OCI-LY3 (cell line): ENCODE data around the gene C11orf97.

Experiments
- H2AFZ ChIP-seq: fragments of 200-600, 300-600 bp; shearing (Covaris generic); 2 replicates; pipeline ENCODE4 v1.6.0; 2014; ENCODE audit warnings: antibody characterized with exemption, low read depth, low read length
- H3K27ac ChIP-seq: fragments of 200-600, 300-600 bp; sonication (generic); 2 replicates; pipeline ENCODE4 v1.5.1; 2014; ENCODE audit warnings: mild to moderate bottlenecking, low read length, moderate library complexity, mixed read lengths
- H3K27me3 ChIP-seq: fragments of 200-600, 300-600 bp; sonication (generic); 2 replicates; pipeline ENCODE4 v1.6.1; 2014; ENCODE audit warnings: low read depth, low read length, mixed read lengths
- H3K36me3 ChIP-seq: fragments of 200-600, 300-600 bp; sonication (generic); replicated peaks from 2 replicates; pipeline ENCODE3; 2014; ENCODE audit warnings: low read depth, low read length, mixed read lengths
- H3K4me1 ChIP-seq: fragments of 300-600, 200-600 bp; sonication (generic); 2 replicates; pipeline ENCODE4 v1.6.1; 2014; ENCODE audit warnings: low read length, mixed read lengths
- H3K4me2 ChIP-seq: fragments of 200-600, 300-600 bp; sonication (generic); 2 replicates; pipeline ENCODE4 v1.6.1; 2014; ENCODE audit warnings: low read length, mixed read lengths
- H3K4me3 ChIP-seq: fragments of 300-600, 200-600 bp; sonication (generic); 2 replicates; pipeline ENCODE4 v1.5.1; 2014; ENCODE audit warnings: antibody characterized with exemption, mild to moderate bottlenecking, low read length, moderate library complexity
- H3K79me2 ChIP-seq: fragments of 300-600, 200-600 bp; shearing (Covaris generic); 2 replicates; pipeline ENCODE4 v1.6.1; 2014; ENCODE audit warnings: mild to moderate bottlenecking, low read length, mixed read lengths
- H3K9ac ChIP-seq: fragments of 300-600, 200-600 bp; shearing (Covaris generic); 2 replicates; pipeline ENCODE4 v1.6.0; 2014; ENCODE audit warnings: mild to moderate bottlenecking, low read length, moderate library complexity
- H3K9me3 ChIP-seq: fragments of 200-600, 300-600 bp; shearing (Covaris generic); 2 replicates; pipeline ENCODE4 v1.6.1; 2014; ENCODE audit warnings: low read length, mixed read lengths; ENCODE audit not compliant: insufficient read depth
- H4K20me1 ChIP-seq: fragments of 200-600, 300-600 bp; sonication (generic); 2 replicates; pipeline ENCODE4 v1.6.1; 2016; ENCODE audit warnings: low read length, mixed read lengths; ENCODE audit not compliant: insufficient read depth
- EZH2phosphoT487 ChIP-seq: fragments of 200-600 bp; shearing (Covaris generic); IDR thresholded peaks from 2 replicates; pipeline ENCODE4 v1.6.1; 2018; ENCODE audit warnings: antibody characterized with exemption, mixed run types, low read depth
- TF ChIP-seq, protein P1 (sequence below): fragments of 200-600, 300-600 bp; sonication (generic); IDR thresholded peaks from 2 replicates; pipeline ENCODE4 v1.5.1; 2014; ENCODE audit warnings: antibody characterized with exemption, low read length, low read depth

C11orf97 gene

DNA sequence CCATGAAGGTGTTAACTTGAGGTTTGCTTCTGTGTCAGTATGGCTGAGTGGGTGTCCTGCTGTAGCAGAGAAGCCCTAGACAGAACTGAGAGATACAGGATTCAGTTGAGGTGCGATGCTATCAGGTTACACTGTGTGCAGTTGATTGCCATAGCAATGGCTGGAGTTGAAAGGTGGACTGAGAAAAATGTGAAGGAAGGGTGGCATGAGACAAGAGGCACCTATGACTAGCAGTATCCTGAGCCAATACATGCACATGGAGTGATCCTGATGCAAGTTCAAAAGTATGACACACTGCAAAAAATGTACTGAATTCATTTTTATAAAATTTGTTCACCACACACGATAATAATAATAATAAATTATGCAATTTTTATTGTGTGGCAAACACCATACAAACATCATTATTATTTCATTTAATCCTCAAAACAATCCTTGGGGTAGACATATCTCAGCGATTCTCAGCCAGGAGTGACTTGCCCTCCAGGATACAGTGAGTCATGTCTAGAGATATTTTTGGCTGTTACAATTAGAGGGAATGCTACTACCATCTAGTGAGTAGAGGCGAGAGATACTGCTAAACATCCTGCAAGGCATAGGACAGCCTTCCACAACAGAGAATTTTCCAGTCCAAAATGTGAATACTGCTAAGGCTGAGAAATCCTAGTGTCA, 51.1 kb downstream of the C11orf97 start:
- no peak for TF ChIP-seq EZH2phosphoT487
- H3K9ac ChIP-seq = no peak overlapping the region
- H2AFZ ChIP-seq = no peak overlapping the region
- no peaks in the 10 kb centered on the region for H3K9me3 ChIP-seq
- H4K20me1 ChIP-seq = no peaks in the 10 kb centered on the region
- H3K27ac ChIP-seq = no peak overlapping the region
- peaks cover 5% of the 10 kb centered on the region for H3K4me1 ChIP-seq
- no peaks in the 10 kb centered on the region for H3K36me3 ChIP-seq
- no peaks in the 10 kb centered on the region for H3K79me2 ChIP-seq
- no peaks in the 10 kb centered on the region for H3K27me3 ChIP-seq
- H3K4me2 ChIP-seq = no peak overlapping the region
- no peak overlapping the region for H3K4me3 ChIP-seq

DNA sequence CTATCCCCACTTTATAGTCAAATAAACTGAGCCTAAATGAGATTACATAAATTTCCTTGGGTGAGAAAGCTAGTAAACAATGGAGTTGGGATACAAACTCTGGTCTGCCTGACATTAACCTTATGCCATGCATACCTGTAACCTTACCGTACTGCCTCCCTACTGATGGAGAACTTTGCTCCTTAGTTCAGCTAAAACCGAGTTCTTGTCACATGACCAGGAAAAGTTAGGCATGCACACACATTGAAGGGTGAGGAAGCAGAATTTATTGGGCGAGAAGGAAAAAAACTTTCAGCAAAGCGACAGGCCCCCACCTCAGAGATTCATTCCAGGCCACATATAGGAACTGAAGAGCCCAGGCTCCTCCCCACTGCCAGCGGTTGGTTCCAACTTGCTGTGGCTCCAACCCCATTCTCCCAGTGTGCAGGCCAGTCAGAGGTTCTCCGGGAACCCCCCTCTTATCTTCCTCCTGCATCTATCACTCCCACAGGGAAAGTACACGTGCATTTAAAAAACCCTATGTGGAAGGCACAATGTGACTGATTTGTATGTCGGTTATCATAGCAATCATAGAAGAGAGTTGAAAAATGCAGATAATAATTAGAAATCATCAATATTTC, 51.7 kb downstream of the C11orf97 start:
- Histone ChIP-seq H3K4me1 (no peaks in the 10 kb centered on the region), H3K27ac (no peak overlapping the region), H3K36me3 (no peaks in the 10 kb centered on the region), H3K9me3 (no peaks in the 10 kb centered on the region), H3K4me2 (no peak overlapping the region), H3K27me3 (no peaks in the 10 kb centered on the region), H3K9ac (no peak overlapping the region), H2AFZ (no peak overlapping the region), H4K20me1 (no peaks in the 10 kb centered on the region), H3K79me2 (no peaks in the 10 kb centered on the region), H3K4me3 (no peak overlapping the region)
- TF ChIP-seq EZH2phosphoT487 = no peak
- TF ChIP-seq, protein P1, sequence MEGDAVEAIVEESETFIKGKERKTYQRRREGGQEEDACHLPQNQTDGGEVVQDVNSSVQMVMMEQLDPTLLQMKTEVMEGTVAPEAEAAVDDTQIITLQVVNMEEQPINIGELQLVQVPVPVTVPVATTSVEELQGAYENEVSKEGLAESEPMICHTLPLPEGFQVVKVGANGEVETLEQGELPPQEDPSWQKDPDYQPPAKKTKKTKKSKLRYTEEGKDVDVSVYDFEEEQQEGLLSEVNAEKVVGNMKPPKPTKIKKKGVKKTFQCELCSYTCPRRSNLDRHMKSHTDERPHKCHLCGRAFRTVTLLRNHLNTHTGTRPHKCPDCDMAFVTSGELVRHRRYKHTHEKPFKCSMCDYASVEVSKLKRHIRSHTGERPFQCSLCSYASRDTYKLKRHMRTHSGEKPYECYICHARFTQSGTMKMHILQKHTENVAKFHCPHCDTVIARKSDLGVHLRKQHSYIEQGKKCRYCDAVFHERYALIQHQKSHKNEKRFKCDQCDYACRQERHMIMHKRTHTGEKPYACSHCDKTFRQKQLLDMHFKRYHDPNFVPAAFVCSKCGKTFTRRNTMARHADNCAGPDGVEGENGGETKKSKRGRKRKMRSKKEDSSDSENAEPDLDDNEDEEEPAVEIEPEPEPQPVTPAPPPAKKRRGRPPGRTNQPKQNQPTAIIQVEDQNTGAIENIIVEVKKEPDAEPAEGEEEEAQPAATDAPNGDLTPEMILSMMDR = no peak

DNA sequence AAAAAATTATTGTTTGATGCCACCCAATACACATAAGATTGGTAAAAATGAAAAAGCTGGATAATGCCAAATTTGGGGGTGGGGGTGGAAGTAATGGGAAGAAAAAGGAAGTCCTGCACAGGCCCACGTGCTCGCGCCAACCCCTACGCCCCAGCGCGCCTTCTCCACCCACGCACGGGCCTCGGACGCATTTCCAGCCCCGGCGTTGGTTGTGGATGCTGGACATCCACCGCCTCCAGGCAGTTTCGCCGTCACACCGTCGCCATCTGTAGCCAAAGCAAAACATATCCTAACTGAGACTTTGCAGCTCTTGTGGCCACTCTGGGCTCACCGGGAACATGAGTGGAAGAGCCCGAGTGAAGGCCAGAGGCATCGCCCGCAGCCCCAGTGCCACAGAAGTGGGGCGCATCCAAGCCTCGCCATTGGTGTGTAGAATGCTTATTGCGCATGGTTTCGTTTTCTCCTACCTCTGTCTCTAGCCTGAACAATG, 55.0 kb downstream of the C11orf97 start, which contains the start of gene PIWIL4:
PIWIL4 (plus strand) TSS at position 188 of the 490 bp plus-strand sequence; CDS start at position 339, 151 bp downstream.
- Histone ChIP-seq H3K36me3 (no peaks in the 10 kb centered on the region), H3K79me2 (no peaks in the 10 kb centered on the region), H4K20me1 (no peaks in the 10 kb centered on the region)

DNA sequence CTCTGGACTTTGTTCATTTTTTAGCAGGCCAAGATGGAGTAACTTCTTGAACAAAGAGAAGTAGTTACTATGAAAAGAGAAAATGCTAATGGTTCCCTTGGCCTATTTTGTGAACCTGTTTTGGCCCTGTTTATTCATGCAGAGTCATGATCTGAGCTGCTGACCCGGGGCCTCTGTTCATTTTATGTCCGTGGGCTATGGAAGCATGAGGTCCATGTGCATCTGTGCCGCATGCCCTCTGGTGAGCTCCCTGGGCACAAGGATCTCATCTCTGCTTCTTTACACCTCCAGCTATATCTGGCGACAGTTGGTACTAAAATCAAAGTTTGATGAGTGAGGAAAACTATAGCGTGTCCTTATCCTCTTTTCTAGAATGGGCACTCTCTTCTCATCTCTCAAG, 55.9 kb downstream of the C11orf97 start:
- Histone ChIP-seq H3K4me2 (no peak overlapping the region), H3K27me3 (no peaks in the 10 kb centered on the region), H3K79me2 (no peaks in the 10 kb centered on the region), H3K27ac (no peak overlapping the region), H4K20me1 (no peaks in the 10 kb centered on the region), H3K4me3 (no peak overlapping the region), H3K4me1 (no peaks in the 10 kb centered on the region), H3K9ac (no peak overlapping the region), H2AFZ (no peak overlapping the region), H3K9me3 (no peaks in the 10 kb centered on the region), H3K36me3 (no peaks in the 10 kb centered on the region)
- TF ChIP-seq, protein P1 = no peak
- no peak for TF ChIP-seq EZH2phosphoT487

More for the DNA sequence above, 55.0 kb downstream of the C11orf97 start, which contains the start of gene PIWIL4:
- H2AFZ ChIP-seq = no peak within 1 kb of the TSS
- H3K4me3 ChIP-seq = no peak within 1 kb of the TSS
- no peak within 1 kb of the TSS for H3K9ac ChIP-seq
- no peaks in the 10 kb centered on the region for H3K9me3 ChIP-seq
- TF ChIP-seq, protein P1 = no peak
- TF ChIP-seq EZH2phosphoT487 = no peak
- H3K4me2 ChIP-seq = no peak within 1 kb of the TSS
- no peaks in the 10 kb centered on the region for H3K4me1 ChIP-seq
- no peak within 1 kb of the TSS for H3K27ac ChIP-seq
- no peaks in the 10 kb centered on the region for H3K27me3 ChIP-seq
